NCI-H526 treated with DMSO at 0.1 percent for 48 hours (cell line): ENCODE measurements around the gene SPTBN1.

Experiments
- DNase-seq: peaks from one replicate; lab custom pipeline; 2025; lab: John Stamatoyannopoulos, UW

Gene SPTBN1

DNA sequence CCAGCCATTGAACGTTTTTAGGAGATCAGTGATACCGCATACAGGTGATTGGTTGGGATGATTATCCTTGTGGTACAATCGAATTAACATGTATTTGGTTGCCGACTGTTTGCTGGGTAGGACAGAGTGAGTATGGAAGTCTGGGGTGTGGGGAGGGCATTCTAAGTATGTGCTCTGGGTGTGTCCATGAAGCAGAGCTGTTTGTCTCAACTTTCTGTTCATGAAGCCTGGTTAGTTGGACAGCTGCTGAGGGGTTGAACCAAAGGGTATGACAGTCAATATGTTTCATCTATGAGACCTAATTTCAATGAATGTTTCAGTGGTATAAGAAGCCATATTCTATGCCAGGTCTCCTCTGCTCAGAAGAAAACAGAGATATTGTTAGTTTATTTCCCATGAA lies 21.9 kb upstream of the SPTBN1 start:
- no peak for DNase-seq

GRCh38 chr2:54434711-54435110 lies 21.4 kb upstream of the SPTBN1 start:
- DNase-seq: no peak

DNA sequence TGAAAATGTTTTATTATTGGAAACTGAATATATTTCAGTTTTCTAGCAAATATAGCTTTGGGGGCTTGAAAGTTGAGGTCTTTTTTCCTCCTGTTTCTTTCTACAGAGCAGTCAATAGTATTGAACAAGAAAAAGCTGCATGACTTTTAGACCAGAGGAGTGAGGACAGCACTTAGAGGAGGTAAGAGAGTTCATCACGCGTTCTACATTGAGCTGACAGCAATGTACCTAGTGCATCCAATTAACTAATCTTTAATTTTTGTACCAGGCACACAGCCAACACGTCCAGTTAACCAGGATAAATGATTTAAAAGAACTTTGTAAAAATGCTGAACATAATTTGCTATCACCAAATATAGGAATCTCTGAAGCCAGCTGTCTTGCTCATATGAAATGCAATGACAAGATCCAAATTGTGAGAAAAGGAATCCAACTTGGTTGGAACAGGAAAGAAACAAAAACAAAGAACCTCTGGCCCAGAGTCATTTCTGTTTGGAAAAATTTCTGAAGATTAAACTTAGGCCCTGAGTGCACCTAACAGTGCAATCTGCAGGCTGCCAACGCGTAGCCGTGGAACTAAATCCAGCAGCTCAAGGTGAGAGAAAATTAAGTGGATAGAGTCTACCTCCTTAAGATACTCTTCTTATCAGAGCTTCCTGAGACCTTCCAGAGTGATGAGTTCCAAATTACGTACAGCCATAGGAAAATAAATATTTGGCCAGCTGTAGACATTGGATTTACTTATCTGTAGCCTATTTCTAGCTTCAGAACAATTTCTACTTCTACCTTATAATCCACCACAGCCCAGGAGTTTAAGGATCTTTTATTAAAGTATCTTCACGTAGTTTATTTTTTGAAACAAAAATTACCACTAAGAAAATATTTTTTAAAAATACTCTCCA lies 20.6 kb upstream of the SPTBN1 start:
- DNase-seq: no peak

DNA sequence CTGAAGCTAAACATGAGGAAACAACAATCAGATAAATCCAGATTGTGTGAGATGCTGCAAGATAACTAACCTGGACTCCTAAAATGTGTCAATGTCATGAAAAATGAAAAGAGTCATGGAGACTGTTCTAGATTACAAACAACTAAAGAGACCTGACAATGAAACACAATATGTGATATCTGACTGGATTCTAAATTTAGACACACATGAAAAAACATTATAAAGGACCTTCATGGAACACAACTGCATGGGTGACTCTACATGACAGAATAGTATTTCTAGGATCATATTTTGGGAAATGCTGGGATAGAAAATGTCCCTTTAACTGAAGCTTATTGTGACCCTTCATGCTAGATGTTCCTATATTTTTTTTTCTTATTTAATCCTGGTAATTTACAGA lies 18.5 kb upstream of the SPTBN1 start:
- no peak for DNase-seq

GRCh38 chr2:54438271-54438670 lies 17.9 kb upstream of the SPTBN1 start:
- no peak for DNase-seq

GRCh38 chr2:54439582-54439981 lies 16.5 kb upstream of the SPTBN1 start:
- no peak for DNase-seq

GRCh38 chr2:54440050-54440449 lies 16.1 kb upstream of the SPTBN1 start:
- DNase-seq: no peak

GRCh38 chr2:54444503-54444902 lies 11.6 kb upstream of the SPTBN1 start:
- no peak for DNase-seq

DNA sequence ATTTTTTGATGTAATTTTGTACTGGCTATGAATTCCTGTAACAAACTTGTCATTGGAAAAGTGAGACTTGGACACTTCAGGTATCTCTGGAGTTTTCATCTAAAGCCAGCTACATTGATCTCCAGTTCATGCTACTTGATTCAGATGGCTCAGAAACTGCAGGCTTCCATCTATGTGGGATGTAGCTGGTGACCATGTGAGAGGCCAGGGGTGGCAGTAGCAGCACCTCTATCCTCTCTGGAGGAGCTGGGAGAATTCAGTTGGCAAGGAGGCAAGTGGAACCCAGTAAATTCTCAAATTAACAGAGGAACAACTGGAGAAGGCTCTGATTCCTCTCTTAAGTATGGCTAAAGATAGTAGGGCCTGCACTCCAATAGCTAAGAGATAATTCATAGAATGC lies 10.0 kb upstream of the SPTBN1 start:
- no peak for DNase-seq

DNA sequence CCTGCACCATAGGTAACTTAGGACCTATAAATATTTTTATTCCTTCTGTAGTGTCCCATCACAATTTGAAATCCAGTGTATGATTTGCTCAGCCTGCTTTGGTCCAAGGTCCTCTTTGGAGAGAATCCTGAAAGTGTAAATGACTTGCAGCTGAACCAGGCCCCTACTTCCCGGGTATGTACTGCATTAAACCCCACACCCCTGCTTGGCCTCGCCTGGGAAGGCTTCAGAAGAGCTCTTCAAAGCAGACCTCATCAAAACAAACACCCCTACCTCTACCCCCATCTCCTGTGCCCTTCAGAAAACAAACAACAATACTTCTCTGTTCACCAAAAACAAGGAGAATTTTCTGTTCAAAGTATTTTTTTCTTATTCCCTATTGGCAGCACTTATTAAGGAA lies 9.5 kb upstream of the SPTBN1 start:
- DNase-seq: no peak

- peak; percentile 62 for DNase-seq
These were observed 1.5 kb upstream of the SPTBN1 start for GRCh38 chr2:54454548-54455130.

DNA sequence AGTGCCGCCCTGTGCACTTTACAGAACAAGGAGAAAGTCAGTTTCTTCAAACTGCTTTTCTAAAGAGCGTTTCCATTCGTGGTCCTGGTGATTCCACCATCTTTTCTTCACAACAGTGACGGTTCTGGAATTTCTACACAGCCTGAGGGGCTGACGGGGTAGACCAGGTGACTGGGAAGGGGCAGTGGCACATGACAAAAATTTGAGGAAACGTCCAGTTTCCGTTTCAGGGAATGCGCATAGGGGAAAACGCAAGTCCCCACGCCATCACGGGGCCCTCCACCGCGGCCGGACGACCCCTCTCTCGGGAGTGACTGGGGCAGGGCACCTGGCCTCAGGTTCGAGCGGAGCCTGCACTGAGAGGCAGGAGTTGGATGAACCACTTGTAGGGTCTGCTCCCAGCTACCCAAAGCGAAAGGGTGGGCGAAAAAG lies 980 bp upstream of the SPTBN1 start:
- no peak for DNase-seq

- no peak for DNase-seq
These were observed 160 bp downstream of the SPTBN1 start for GRCh38 chr2:54456362-54456611.

DNA sequence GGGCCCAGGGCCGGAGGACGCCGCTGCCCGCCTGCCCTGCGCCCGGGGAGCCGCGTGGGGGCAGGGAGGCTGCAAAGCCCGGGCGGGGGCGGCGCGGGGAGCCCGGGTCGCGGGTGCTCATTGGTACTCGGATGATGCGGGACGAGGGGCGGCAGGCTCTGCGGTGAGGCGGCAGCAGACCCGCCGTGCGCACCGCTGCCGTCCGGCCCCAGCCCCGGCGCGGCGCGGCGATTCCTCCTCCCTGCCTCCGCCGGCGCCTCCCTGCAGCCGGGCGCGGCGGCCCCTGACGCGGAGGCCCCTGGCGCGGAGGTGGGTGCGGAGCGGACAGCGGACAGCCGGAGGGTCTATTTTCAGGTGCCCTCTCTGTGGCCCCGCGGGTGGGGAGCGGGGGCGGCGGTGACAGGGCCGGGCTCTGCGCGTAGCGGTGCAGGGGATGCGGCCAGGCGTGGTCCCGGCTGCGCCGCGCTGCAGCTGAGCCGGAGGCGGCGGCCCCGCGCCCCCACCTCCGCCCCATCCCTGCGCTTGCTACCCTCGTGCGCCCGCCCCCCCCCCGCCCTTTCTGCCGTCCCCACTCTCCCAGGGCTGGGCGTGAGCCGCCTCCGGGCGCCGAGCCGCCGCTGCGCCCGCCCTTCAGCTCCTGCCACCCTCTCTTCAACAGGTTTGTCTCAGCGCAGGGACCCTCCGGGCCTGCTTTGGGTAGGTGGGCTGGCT lies 640 bp downstream of the SPTBN1 start:
- DNase-seq: peak; percentile 35

DNA sequence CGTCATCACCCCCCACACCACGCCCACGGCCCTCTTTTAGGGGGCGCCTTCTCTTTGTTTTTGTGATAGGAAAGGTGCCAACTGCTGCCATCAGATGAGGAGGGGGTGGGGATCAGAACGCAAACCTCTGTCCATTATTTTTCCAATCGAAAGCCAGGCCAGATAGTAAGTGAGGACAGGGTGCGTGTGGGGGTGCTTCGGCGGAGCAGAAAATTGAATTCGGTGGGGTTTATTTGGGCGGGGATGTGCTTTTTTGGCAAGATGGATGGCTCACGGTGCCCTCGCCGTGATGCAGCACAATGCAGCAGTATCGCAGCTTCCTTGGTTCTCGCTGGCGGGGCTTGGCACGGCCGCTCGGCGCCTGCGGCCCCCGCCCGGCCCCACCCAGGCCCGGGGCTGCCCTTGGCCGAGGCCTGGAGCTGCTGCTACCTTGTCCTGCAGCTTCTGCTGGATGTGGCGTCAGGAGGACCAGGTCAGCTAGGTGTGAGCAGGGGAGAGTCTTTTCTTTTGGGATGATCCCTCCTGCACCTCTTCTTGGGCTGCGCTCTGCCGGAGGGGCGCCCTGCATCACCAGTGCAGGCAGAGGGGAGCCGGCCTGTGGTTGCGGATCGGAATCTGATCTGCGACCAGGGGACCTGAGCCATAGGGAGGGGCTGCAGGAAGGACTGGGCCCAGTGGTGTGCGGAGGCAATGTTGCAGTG lies 1.3 kb downstream of the SPTBN1 start:
- peak; percentile 68 for DNase-seq

- no peak for DNase-seq
These were observed 2.9 kb downstream of the SPTBN1 start for GRCh38 chr2:54459037-54459441.

GRCh38 chr2:54461261-54461660 lies 5.1 kb downstream of the SPTBN1 start:
- no peak for DNase-seq

DNA sequence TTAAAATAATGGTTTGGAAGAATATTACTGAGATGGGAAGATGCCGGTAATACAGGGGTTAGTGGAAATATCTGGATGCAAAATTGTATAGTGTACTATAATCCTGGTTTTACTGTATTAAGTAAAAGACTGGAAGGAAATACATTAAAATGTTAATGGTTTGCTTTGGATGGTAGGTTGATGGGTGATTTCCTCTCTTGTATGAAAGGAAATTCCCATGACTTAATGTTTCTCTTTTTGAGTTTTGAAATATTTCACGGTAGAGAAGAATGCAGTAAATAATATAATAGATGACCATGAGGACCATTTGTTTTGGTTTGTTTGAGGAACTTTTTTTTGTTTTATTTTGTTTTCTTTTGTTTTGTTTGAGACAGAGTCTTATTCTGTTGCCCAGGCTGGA lies 8.2 kb downstream of the SPTBN1 start:
- DNase-seq: no peak

DNA sequence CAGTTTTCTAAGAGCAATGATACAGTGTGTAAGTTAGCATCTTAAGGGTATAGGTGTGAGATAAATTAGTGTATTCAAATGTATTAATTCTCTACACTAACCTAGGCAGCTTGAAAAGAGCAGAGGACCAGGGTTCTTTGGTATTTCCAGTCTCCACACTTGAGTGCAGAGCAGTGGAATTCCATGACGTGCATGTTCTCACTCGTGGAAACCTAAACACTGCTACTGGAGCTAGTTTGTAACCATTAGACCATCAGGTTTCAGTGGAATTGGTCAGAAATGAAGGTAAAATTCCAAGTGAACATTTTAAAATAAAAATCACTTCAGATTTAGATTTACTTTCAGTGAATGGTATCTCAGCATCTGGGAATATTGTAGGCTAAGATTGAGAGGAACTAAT lies 9.0 kb downstream of the SPTBN1 start:
- DNase-seq: no peak

DNA sequence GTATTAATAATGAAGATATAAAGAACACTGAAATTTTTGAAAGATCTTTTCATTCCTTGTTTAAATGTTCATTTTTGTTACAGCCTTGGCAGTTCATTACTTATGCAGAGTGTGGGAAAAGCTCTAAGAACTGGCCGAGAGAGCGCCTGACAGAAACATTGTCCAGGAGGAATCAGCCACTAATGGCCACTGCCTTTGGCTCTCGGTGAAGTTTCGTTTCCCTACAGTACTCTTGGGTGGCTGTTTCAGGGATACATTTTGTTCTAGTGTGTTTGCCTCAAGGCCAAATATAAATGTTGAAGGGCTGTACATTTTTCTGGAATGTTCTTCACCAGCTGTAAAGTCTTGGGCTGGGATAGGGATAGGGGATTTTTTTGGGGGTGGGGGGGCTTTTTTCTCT lies 10.7 kb downstream of the SPTBN1 start:
- DNase-seq: no peak

DNA sequence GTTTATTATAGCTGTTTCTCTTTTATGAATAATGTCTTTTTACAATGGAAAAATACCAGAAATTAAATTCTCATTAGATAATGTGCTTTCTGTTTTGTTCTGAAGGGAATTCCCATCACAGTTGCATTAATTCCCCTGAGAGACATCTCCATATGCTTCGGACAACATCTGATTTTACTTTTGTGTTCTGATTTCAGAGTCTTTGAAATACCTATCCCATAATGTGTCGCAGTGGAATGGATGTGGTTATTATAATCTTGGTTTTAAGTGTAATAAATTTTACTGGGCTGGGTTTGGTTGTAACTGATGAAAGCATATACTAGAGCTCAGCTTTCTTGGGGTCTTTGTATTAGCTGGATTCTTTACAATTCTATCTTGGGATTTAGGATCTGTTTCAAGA lies 12.5 kb downstream of the SPTBN1 start:
- no peak for DNase-seq

- no peak for DNase-seq
These were observed 13.4 kb downstream of the SPTBN1 start for GRCh38 chr2:54469484-54470053.
